ENCODE data around the gene KCNQ1OT1.

Gene KCNQ1OT1

DNA sequence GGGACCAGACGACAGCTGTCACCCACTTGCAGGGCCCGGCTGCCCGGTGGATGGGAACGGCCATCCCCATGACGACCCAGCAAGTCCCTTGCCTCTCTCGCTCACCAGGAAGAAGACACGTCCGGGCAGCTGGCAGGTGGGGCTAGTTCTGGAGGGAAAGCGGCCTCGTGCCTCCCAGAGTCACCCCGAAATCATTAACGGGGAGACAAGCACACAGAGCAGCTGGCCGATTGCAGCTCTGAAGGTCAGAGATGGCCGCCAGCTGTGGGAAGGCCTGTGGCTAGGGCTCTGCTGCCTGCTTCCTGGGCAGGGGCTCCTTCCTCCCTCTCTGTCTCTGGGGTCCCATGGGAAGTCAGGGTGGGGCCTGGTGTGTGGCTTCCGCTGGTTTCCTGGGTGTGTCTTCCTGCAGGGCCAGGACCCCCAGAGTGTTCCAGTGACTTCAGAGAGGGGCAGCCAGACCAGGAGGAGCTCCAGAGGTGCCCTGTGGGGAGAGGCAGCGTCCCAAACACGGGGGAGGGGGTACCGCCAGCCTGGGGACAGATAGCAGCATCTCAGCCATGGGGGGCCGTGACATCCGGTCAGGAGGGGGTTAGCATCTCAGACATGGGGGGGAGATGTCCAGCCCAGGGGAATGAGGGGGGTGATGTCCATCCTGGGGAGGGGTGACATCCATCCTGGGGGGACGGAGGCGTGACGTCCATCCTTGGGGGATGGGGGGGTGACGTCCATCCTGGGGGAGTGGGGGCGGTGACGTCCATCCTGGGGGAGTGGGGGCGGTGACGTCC lies 140.1 kb downstream of the KCNQ1OT1 start:
- DNase-seq (ENCODE audit: low read depth in 4 of 4, low spot score in 1 of 4), result no peak

DNA sequence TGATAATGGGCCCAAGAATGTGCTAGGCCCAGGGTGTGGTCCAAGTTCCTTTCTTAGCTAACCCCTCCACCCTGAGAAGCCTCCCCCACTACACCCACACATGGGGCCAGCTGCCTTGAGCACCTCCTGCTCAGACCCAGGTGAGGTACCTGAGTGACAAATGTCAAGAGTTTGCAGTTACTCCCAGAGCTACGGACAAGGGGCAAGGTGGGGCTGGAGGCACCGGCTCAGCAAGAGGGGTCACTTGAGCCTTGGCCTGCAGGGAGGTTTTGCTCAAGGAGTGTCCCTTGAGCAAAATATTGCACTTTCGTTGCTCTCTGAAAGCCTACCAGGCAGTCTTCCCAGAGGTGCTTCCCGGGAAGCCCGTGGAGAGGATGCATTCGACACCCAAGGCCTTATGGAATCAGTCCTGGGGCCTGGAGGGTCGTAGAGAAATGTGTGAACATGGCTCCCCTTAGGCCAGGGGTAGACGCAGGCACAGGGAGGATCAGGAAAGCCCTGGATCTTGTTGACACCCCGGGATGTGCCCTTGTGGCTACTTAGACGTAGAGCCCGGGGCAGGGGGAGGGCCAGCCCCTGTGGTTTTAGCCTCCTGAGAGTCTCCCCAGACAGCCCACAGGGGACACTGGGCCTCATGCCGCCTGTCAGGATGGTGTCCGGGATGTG lies 140.8 kb downstream of the KCNQ1OT1 start:
- DNase-seq (ENCODE audit: low read depth in 4 of 4, low spot score in 1 of 4), result no peak

DNA sequence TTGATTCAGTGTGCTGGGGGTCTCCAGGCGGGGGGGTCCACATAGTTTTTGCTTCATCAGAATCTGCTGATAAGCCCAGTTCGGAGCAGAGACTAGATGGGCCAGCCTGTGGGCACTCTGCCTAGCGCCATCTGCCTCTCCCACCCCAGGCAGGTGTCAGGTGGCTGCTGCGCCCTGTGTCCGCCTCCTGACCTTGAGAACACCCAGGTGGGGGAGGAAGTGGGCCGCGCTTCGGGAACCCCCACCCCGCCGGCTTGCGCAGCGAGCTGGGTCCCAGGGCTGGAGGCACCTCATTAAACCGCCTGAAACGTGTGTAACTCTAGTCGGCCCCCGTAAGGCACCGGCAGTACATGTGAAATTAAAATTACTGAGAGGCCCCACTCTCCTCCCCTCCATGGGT lies 141.4 kb downstream of the KCNQ1OT1 start:
- no peak for DNase-seq (ENCODE audit: low read depth in 4 of 4, low spot score in 1 of 4)

Data from stimulated activated CD4-positive, alpha-beta T cell treated with anti-CD3 and anti-CD28 coated beads, Interleukin-1b, Interleukin-23, amount 100 ng/mL, for 24 hours (primary cell).